ENCODE data around the gene OR2A1.
"Not testable (repeated sequence)": the region's sequence is repeated elsewhere in the genome, so short reads cannot be mapped to it uniquely, and the experiment has no call there.

OR2A1 gene

DNA sequence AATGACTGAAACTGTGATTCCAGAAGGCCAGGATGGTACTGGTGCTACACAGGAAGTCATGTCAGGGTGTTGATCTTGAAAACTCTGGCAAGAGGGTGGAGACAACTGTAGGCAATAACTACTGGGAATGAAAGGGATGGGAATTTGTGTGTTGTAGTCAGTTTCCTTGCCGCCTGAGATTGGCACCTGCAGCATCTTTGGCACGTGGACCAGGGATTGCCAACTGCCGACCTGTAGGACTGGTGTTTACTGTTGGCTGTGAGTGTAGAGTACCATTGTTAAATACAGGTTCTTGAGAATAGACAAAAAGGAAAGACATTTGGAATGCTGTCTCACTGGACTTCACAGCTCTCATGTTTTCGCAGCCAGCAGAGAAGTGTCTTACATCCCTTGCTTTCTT is 11.1 kb downstream of the OR2A1 start:
- DNase-seq = not testable (repeated sequence)

DNA sequence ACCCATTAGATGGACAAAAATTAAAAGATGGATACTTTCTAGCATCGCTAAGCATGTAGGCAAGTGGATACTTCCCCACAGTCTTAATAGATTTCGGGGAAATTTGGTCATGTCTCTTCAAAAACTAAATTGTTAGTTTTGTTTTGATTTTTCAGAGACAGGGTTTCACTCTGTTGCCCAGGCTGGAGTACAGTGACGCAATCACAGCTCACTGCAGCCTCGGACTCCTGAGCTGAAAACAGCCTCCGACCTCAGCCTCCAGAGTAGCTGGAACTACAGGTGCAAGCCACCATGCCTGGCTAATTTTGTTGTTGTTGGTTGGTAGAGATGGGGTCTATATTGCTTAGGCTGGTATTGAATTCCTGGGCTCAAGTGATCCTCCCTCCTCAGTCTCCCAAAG is 13.6 kb downstream of the OR2A1 start:
- not testable (repeated sequence) for DNase-seq

DNA sequence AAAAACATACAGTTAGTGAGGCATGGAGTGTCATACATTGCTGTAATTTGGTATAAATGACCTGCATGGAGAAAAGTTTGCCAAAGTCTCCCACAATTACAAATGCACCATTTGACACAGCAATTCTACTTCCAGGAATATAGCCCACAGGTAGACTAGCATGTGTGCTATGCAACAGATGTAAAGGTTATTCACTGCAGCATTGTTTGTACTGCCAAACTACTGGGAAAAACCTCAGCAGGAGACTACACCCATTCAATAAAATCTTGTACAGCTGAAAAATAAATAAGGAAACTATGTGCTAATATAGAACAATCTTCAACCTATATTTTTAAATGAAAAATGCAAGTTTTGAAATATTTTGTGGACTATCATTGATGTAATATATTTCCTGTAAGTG is 17.8 kb downstream of the OR2A1 start:
- DNase-seq = not testable (repeated sequence)

DNA sequence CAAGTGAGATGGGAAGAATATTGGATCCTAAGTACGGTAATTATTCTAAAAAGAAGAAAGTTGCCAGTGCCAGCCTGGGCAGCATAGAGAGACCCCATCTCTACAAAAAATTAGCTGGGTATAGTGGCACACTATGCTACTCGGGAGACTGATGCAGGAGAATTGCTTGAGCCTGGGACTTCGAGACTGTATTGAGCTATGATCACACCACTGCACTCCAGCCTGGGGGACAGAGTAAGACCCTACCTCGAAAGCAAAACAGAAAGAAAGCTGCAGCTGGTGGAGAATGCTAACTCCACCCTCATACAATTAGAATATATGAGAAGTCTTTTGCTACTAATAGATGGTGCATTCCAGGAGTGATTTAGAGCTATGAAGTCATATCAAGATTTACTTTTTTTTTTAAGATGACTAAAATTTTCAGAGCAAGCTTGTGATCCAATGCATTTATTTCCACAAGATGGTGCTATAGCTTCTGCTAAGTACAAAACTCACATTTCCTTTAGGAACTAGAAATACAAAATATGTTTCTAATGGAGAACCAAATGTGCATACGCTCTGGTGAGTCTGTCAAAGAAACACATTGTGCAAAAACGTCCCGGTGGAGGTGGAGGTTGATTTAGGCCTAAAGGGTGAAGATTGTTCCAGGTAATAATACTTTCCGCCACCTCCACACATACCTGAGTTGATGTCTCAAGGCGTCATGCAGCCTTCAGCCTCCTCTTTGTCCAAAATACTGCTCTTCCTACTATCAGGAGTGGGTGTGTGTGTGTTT is 19.2 kb downstream of the OR2A1 start:
- not testable (repeated sequence) for DNase-seq

DNA sequence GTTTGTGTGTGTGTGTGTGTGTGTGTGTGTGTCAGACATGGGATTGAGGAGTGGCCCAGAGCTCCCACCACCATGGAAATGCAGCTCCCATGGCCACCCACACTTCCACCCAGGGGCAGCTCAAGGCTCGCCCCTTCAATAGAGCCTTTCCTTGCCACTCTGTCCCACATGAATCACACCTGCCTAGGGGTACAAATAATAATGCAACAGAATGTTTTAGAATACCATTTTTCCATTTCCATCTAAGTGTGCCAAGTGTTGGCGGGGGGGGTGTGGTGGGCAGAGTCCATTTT is 19.7 kb downstream of the OR2A1 start:
- not testable (repeated sequence) for DNase-seq

DNA sequence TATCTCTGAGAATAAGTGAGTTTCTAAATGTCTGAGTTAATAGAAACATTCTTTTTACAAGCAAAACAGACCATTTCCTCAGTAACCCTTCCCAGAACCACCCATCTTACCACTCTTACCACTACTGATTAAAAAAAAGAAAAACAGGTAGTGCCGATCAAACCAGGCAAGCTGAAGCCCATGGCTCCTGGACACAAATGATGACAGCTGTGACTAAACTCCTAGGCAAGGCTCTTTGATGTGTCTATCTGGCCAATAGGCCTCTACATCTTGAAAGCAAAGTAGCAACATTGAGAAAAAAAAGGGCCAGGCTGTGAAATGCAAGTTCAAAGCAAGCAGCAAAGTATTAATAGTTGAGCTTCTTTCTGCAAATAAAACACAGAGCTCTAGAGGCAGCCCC is 36.4 kb downstream of the OR2A1 start:
- not testable (repeated sequence) for DNase-seq

DNA sequence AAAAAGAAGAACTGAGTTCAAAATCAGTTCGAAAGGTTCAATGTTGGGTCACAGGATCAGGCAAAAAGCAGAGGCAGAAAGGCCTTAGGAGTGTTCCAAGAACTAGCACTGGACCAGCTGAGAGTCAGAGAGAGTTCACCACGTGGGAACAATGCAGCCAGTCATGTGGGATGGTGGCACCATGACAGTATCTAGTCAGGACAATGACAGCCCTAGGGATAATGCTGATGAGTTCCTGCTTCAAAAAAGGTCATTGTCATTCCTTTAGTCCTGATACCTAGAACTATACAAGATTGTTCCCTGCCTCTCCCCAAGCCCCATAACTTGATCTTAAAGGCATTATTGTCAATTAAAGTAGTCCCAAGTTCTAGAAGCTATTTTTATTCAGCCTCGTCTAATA is 39.4 kb downstream of the OR2A1 start:
- DNase-seq = not testable (repeated sequence)

DNA sequence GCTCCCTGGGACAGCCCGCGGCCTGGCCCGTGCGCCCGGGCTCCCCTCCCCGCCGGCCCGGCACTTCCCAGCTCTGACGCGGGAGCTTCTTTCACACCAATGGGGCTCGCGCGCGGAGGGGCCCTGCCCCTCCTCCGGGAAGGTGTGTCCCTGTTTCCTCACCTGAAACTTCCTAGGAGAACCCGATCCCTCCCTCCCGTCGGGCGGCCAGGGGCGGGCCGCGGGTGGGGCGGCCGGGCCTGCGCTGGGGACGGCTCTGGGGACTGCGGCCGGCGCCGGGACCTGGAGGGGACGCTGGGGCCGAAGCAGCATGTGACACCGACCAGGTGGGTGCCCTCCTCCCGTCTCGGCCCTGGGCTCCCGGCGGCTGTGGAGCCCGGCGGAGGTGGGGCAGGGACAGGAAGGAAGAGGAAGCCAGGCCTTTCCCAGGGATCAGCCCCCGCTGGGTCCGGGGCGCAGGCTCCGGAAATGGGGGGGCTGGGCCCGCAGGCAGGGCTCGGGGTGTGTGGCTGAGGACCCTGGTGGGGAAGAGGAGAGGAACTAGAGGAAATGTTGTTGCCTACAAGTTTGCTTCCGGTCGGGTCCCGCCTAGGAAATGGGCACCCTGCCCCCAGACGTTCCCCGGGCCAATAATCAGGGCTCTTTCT is 43.1 kb downstream of the OR2A1 start, which contains the start of gene ARHGEF5:
Gene ARHGEF5, plus strand, starts transcription at position 227 of the 647 bp plus-strand sequence. CDS start 7,268 bp downstream, outside the sequence.
- DNase-seq = not testable (repeated sequence)

DNA sequence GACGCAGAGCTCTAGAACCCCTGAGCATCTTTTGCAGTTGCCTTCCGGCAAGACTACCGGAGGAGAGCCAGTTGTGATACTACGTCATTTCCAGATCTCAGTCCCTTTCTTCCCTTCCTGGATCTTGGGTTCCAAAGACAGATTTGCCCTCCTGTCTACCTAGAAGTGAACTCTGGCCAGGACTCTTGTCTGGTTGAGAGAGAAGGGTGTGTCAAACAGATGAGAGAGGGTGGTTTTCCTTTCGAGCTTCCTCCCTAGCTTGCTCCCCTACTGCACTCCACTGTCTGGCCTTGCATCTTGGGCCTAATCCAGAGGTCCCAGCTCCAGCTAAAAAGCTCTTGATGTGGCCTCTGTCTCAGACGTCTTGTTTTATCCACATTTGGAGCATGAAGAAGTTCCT is 44.0 kb downstream of the OR2A1 start:
- DNase-seq = not testable (repeated sequence)

DNA sequence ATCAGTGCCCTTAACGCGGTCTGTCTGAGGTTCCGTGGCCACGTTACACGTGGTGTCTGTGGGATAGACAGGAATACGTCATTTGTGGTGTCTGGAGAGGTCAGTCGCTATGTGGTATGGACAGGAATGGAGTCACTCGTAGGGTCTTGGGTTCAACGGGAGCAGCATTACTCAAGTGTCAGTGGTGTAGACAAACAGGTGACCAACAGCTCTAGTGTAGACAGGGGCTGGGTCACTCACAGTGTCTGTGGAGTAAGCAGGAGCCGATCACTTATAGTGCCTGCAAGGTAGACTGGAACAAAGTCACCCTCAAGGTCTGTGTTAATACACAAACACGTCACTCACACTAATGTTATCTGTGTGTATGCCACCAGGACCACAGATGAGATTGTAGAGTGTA is 44.6 kb downstream of the OR2A1 start:
- not testable (repeated sequence) for DNase-seq

DNA sequence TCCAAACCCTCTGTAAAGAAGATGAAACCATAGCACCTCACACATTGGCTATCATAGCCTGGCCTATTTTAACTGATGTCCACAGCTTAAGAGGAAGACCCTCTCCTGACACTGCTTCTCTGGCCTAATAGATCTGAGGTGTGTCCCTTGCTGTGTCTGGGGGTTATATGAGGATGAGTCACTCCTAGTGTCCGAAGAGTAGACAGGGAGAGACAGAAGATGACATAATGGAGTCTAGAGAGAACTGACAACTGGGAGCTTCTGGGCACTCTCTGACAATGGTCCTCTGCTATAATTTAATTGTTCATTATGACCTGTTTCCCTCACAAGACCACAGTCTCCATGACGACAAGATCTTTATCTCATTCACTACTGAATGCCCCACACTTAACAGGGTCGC is 49.8 kb downstream of the OR2A1 start:
- DNase-seq = not testable (repeated sequence)

DNA sequence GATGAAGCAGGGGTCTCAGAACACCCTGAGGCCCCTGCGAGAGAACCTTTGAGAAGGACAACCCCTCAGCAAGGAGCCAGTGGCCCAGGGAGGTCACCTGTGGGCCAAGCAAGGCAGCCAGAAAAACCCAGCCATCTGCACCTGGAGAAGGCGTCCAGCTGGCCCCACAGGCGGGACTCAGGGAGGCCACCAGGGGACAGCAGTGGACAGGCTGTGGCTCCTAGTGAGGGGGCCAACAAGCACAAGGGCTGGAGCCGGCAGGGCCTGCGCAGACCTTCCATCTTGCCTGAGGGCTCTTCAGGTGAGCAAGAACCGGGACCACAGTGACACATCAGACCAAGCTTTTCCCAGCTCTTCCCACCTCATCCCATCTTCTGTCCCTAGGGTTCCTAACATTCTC is 53.3 kb downstream of the OR2A1 start:
- DNase-seq = not testable (repeated sequence)

DNA sequence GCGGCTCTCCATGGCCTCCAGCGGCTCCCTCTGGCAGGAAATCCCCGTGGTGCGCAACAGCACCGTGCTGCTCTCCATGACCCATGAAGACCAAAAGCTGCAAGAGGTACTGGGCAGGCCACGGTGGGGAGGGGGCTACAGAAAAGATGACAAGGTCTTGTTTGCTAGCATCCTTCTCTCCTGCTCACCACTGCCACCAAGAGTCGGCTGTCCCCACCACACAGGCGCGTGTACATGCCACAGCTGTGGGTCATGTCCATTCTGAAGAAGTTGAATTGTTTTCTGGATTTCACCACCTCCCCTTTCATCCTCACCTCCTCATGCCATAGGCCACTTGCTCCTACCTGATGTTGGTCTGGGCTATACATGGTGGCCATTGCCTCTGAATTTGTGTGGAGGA is 55.0 kb downstream of the OR2A1 start:
- DNase-seq = not testable (repeated sequence)

DNA sequence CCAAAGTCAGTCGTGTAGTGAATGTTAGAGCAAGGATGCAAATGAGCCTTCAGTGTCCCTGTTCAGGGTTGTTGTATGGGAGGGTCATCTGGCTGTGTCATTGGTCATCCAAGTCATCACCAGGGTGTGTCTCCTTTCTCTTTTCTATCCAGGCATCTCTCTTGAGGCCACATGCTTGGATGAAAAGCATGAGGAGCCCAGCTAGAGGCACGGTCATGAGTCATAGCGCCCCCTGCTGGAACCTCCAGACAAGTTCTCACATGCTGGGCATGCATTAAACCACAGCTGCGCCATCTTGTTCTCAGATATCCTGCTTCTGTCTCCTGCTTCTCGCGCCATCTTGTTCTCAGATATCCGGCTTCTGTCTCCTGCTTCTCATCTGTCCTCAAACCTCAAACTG is 57.0 kb downstream of the OR2A1 start:
- not testable (repeated sequence) for DNase-seq

Data from right kidney (tissue), 1 donor.